ENCODE results near the gene EEF1AKMT3. TPM values are rescaled to one million over a fixed set of nuclear protein-coding genes. Genes with fewer than 3 reads are reported as not detected.
A peak's percentile ranks its signal among the peaks of the same experiment; 100 is the strongest.

The EEF1AKMT3 gene
- total and polyA plus RNA-seq, 9 of the 15 experiments (the other 6 are each of a cell fraction or from before 2014, with no cell fraction given) = 4.1 to 17.2 (median 7.9) TPM

- no peak for TF ChIP-seq CREB3 (tag; conservative IDR thresholded peaks at IDR 0.05; ENCODE audit: low read depth)
- no peak for TF ChIP-seq ATF6 (CRISPR knock-in tag; IDR thresholded peaks at IDR 0.05)
- no peak for TF ChIP-seq DMBX1 (CRISPR knock-in tag; IDR thresholded peaks at IDR 0.05; ENCODE audit: borderline replicate concordance)
- TF ChIP-seq ZNF395 (CRISPR knock-in tag; IDR thresholded peaks at IDR 0.05) = no peak; the same call in 1 of the 2 replicates
- no peak for TF ChIP-seq KLF6 (CRISPR knock-in tag; IDR thresholded peaks at IDR 0.05; ENCODE audit: borderline replicate concordance)
- TF ChIP-seq MLLT1 (IDR thresholded peaks at IDR 0.05) = no peak
- TF ChIP-seq SMAD3 (CRISPR knock-in tag; conservative IDR thresholded peaks at IDR 0.05) = no peak
- TF ChIP-seq RBM22 (IDR thresholded peaks at IDR 0.05; ENCODE audit: low read depth, low read length, poor library complexity, severe bottlenecking) = no peak
- no peak for TF ChIP-seq KAT7 (CRISPR knock-in tag; IDR thresholded peaks at IDR 0.05; ENCODE audit: borderline replicate concordance)
- TF ChIP-seq POLR3G (IDR thresholded peaks at IDR 0.05; ENCODE audit: extremely low read depth, insufficient read length, insufficient replicate concordance) = no peak
- no peak for TF ChIP-seq ZNF124 (CRISPR knock-in tag; IDR thresholded peaks at IDR 0.05)
- peak in 1 of 2 experiments; percentile 66 for TF ChIP-seq E2F6 (IDR thresholded peaks at IDR 0.05; ENCODE audit: borderline replicate concordance in 1 of 2, extremely low read depth in 1 of 2, insufficient read depth in 1 of 2, insufficient read length in 1 of 2, low read depth in 1 of 2, low read length in 1 of 2, poor library complexity in 1 of 2, severe bottlenecking in 1 of 2)
- TF ChIP-seq GTF2F1 (IDR thresholded peaks at IDR 0.05; ENCODE audit: low read depth, low read length) = no peak
- no peak for TF ChIP-seq ZNF57 (CRISPR knock-in tag; IDR thresholded peaks at IDR 0.05)
- no peak for TF ChIP-seq RBM15 (IDR thresholded peaks at IDR 0.05; ENCODE audit: insufficient read depth, low read length)
Observed at GRCh38 chr12:57772429-57773322, at the start of gene EEF1AKMT3 (continued).

All from K562 (cell line).